NOMO-1 treated with dmso at 0.1 percent for 144 hours (cell line): ENCODE measurements around the gene SUPT3H.

Source experiments
- DNase-seq: peaks from one replicate; lab custom pipeline; 2025; ENCODE audit not compliant: unreplicated experiment; lab: John Stamatoyannopoulos, UW

Gene SUPT3H

DNA sequence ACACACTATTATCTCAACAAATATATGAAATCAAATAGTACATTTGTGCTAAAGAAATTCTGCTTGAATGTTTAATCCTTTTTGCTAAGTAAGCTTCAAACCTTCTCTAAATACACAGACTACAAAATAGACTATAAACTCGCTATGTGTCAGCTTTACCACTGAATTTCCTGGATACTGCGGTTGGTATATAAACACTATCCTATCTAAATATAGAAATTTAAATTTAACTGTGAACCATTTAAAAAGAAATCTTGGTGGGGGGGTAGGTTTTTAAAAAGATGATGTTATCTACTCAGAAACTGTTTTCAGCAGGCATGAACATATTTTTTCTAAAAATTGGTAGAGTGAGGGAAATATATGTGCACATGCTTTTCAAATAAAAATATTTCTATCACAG is 356.1 kb downstream of the SUPT3H start:
- DNase-seq = no peak

DNA sequence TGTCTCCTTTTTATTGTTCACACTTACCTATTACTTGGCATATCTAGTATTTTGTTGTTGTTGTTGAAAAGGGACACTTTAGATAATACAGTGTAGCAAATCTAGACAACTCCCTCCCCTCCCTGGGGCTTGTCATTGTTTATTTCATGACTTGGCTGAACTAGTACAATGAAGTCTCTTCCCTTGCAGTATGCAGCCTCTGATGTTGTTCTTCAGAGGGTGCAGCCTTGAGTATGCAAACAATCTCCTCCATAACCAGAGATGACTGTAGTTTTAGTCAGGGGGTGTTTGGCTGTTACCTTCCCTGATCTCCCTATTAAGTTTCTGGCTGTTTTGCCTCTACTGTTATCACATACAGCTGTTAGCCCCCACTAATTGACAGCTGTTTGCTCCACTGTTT is 365.0 kb downstream of the SUPT3H start:
- no peak for DNase-seq

DNA sequence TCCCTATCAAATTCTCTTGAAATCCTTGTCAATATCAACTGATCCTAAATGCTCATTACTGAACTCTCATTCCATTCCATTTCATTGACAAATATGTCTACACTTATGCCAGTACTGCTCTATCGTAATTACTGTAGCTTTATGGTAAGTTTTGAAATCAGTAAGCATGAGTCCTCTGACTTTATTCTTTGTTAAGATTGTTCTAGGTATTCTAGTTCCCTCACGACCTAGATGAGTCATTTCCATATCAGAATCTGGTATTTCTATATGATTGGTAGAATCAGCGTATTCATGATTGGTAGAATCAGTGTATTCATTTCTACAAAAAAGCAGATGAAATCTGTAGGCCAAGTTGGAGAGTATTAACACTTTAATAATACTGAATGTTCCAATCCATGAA is 368.2 kb downstream of the SUPT3H start:
- DNase-seq = no peak

- DNase-seq = no peak
Observed at GRCh38 chr6:45006893-45007292, 370.8 kb downstream of the SUPT3H start.

DNA sequence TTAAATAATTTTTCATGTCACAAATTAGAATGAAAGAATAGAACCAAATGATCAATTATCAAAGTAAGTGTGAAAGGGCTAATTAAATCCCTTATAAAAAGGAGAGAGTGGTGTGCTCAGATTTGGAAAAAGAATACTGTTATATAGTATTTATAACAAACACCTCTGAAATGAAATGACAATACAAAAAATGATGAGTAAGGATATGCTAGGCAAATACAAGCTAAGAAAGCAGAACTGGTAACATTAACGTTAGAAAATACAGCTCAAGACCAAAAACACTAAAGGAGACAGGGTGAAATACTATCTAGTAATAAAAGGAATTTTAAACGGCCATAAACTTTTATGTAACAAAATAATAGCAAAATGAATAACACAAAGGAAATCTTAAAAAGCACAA is 373.8 kb downstream of the SUPT3H start:
- no peak for DNase-seq

DNA sequence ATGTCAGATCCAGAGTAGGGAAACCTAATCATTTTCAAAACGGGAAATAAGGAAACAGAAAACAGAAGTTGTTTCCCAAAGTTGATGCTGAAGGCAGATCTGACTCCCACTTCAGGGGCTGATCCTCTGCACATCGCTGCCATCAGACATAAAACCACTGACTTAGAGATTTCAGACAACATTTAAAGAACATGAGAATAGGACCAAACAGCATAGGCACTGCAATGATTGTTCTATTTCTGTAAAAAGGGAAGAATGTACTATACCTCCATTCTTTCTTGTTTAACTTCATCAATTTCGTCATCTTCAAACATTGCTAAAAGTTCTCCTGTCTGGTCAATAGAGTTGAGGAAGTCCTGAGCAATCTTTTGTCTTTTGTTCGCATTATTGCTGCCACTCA is 374.3 kb downstream of the SUPT3H start:
- DNase-seq = peak; percentile 30

DNA sequence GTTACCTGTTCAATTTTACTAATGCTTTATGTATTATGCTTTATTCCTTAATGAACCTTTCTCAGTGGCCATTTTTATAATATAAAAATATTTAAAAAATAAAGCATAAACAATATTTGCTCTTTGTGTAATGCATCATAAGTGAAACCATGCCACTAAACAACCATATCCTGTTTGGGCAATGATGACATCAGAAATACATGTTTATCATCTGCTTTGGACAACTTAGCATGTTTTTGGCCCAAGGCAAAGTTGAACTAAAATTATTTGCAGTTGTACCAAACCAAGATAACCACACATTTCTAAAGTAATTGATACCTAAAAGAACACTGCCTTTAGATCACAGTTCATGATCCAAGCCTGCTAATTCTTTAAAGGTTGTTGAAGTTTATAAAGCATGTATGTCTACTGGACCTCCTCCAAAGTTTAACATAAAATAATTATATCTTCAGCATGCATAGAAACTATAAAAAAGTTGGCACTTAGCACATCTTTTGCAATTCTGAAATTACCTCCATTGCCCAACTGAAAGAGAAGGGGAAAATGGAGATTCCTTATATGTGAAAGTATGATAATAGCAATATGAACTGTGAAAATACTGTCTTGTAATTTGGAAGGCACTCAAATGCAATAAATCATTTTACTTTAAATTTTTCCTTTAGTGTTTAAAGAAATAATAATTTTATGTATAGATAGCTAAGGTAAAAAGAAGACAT is 375.2 kb downstream of the SUPT3H start:
- no peak for DNase-seq

- peak; percentile 8 for DNase-seq
Observed at GRCh38 chr6:45001663-45002062, 376.1 kb downstream of the SUPT3H start.

- no peak for DNase-seq
Observed at GRCh38 chr6:45000833-45001232, 376.9 kb downstream of the SUPT3H start.

DNA sequence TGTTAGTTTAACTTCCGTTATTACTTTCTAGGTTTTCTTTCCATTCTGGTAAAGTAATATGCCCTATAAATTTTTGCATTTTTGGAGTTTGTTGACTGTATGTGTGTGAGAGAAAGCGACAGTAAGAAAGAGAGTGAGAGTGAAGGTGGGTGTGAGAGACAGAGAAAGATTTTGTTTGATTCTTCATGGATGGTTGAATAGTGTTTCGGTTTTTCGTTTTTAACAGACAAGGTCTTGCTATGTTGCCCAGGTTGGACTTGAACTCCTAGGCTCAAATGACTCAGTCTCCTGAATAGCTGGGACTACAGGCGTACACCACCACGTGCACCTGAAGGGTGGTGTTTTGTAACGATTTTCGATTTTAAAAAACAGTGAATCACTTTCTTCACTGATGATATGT is 378.7 kb downstream of the SUPT3H start:
- no peak for DNase-seq

- DNase-seq = no peak
Observed at GRCh38 chr6:44995486-44996132, 382.1 kb downstream of the SUPT3H start.

DNA sequence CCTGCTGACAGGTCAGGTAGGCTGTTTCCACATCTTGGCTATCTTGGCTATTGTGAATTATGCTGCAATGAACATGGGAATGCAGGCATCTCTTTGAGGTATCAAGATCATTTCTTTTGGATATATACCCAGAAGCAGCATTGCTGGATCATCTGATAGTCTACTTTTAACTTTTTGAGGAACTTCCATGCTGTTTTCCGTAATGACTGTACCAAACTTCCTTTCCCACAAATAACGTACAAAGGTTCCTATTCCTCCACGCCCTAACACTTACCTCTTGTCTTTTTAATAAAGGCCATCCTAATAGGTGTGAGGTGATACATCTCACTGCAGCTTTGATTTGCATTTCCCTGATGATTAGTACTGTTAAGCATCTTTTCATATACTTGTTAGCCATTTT is 388.3 kb downstream of the SUPT3H start:
- DNase-seq = no peak

DNA sequence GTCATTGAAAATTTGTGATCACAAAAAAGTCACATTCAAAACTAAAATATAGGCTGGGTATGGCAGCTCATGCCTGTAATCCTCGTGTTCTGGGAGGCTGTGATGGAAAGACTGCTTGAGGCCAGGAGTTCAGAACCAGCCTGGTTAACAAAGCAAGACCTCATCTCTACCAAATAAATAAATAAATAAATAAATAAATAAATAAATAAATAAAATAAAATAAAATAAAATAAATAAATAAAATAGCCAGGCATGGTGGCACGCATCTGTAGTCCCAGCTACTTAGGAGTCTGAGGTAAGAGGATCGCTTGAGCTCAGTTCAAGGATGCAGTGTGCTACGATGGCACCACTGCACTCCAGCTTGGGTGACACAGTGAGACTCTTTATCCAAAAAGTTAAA is 392.7 kb downstream of the SUPT3H start:
- DNase-seq = no peak

GRCh38 chr6:44983467-44984365 is 394.0 kb downstream of the SUPT3H start:
- DNase-seq = no peak

GRCh38 chr6:44980841-44981240 is 396.9 kb downstream of the SUPT3H start:
- DNase-seq = no peak

DNA sequence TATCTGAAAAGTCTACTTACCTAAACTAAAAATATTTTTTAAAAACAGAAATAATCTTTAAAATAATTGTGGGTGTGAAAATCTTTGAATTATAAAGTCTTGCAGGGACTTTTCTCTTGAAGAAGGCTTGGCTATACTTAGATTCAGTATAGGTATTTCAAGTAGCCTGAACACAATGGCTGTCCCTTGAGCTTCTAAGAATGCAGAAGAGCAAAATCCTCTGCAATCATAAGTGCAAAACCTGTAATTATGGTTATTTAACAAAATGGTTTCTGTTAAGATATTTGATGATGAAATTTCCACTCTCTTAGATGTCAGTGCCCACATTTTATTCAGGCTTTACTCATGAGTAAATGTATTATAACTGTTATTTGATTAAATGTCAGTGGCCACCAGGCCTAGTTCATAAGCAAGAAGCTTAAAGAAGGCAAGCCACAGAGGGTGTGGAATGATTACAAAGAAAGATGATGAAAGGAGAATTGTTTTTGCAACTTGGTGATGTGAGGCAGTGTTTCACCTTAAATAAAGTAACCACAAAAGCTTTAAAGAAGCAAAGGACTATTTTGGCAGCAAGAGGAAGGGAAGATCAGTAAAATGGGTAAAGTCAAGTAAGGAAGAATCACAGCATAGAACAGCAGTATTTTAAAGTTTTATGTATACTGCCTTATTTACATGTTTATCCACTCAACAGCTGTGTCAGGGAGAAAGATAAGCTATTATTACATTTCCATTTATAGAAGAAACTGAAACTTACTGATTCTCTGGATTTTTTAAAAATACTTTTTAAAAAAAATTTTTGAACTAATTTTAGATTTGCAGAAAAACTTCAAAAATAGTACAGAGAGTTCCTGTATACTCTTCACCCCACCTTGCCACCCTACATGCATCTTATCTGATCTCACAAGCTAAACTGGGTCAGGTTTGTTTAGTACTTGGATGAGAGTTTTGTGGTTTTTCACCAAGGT is 400.8 kb downstream of the SUPT3H start:
- DNase-seq = peak; percentile 25

DNA sequence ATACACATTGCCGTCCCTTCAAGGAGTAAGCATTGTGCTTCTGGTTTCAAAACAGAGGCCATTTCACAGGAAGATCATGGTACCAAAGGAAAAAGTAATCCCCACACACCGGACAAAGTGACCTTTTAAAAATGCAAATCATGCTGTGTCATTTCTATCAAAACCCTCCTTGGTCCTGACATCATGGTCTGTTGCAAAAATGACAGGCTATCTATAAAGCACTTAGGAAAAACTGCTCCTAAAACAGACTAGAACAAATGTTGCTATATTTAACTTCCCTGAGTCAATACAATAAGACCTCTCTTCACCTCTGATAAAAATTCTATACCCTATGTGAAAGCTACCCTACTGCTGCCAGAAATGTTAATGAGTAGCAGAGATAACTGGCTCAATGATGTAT is 403.2 kb downstream of the SUPT3H start:
- DNase-seq = no peak

DNA sequence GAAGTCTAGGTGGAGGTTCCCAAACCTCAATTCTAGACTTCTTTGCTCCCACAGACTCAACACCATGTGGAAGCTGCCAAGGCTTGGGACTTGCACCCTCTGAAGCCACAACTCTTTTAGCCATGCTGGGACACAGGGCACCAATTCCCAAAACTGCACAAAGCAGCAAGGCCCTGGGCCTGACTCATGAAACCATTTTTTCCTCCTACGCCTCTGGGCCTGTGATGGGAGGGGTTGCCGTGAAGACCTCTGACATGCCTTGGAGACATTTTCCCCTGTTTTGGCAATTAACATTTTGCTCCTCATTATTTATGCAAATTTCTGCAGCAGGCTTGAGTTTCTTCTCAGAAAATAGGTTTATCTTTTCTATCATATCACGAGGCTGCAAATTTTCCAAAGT is 405.0 kb downstream of the SUPT3H start:
- DNase-seq = no peak

DNA sequence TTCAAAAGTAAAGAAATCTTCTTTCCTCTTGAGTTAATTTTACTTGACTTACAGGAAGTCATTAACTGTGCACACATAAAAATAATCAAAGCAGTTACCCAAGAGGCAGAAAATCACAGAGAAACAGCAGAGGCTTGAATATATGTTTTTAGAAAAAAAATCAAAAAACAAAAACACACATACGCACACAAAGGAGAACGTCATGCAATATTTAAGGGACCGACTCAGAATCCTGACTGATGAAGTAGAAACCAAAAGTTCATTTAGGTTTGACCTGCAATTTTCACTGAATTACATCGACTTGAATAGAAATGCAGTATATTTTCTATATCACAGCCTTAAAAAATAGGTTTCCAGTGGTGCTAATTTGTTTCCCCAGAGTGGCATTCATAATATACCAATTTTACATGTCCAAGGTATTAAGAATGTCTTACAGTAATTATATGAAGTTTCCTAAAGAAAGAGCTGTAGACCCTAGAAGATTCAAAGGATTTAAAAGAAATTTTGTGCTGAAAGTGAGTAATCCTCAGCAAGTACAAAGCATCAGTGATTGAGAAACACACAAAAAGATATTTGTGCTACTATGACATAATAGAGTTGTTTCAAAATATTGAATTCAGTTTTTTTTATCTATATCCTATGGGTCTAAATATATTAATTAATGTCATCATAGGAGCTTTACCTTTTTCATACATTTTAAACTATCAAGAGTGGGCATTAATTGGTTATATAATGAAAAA is 408.1 kb downstream of the SUPT3H start:
- DNase-seq = peak; percentile 4

DNA sequence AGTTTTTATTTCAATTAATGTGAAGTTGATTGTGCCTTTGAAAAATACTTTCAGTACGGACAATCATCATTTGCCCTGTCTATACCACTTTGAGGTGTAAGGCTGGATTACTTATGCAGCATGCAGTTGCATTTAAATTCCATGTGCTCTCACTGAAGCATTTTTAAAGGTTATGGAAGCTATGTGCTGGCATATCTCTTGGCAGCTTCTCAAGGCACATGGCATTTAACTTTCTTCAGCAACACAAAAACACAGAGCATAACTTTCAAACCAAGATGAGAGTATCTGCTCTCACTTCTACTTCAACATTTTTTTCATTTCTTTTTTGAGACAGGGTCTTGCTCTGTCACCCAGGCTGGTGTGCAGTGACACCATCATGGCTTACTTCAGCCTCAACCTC is 410.3 kb downstream of the SUPT3H start:
- no peak for DNase-seq
